Activated CD4-positive, alpha-beta T cell treated with anti-CD3 and anti-CD28 coated beads, Interleukin-2, amount 50 U/mL, for 1 hour (primary cell): ENCODE measurements around the gene MAPK12.
"Not testable (repeated sequence)": the region's sequence is repeated elsewhere in the genome, so short reads cannot be mapped to it uniquely, and the experiment has no call there.

Experiments
- DNase-seq: peaks from one replicate; pipeline ENCODE4 v3.0.0-alpha.2; 2020

The MAPK12 gene

DNA sequence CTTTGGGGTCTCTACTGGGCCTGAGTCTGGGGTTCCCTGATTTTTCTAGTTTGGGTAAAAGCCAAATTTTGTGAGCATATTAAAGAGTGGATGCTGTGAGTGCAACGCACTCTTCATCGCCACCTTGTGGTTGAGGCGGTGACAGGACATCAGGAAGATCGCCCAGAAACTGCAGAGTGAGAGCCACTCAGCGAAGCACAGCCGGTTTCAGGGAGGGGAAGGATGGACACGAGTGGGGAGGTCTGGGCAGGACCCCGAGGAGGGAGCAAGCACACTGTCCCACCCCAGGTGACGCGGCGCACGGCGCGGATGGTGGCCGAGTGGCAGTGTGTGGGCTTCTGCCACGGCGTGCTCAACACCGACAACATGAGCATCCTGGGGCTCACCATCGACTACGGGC lies 51.6 kb downstream of the MAPK12 start:
- peak; percentile 76 for DNase-seq

DNA sequence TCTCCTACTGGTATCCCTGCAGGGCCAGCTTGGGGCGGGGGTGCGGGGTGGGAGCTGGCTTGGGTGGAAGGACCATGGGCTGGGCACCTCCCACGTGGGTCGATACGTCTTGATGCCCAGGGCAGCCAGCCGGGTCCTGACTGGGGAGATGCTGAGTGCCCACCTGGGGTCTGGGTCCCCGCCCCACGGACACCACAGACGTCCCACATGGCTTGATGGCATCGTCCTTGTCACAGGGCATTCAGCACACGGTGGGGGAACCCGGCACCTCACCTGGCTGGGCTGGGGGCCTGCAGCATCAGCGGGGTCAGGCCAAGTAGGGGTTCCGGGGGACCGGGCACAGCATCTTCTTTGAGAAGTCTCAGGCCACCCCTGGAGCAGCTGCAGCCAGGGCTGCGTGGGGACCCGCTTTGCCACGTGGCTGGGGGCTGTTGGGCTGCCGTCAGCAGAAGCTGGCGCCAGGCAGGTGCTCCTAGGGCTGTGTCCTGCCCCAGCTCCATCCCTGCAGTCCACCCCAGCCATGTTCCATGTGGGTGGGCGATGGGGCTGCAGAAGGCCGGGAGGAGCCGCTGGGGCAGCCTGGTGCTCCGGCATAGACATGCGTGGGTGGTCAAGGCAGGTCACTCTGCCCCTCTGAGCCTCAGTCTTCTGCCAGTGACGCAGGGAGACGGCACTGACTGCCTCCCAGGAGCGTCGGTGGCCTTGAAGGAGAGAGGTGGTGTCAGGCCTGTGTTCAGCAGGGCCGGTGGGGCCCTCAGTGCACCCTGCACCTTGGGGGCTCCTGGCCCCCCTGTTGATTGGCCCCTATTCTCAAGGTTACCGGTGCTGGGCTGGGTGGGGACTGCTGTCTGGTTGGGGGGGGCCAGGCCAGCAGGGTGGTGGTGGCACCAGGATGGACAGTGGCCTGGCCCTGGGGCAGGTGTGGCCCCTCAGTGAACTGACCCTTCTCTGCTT lies 52.3 kb downstream of the MAPK12 start:
- no peak for DNase-seq

DNA sequence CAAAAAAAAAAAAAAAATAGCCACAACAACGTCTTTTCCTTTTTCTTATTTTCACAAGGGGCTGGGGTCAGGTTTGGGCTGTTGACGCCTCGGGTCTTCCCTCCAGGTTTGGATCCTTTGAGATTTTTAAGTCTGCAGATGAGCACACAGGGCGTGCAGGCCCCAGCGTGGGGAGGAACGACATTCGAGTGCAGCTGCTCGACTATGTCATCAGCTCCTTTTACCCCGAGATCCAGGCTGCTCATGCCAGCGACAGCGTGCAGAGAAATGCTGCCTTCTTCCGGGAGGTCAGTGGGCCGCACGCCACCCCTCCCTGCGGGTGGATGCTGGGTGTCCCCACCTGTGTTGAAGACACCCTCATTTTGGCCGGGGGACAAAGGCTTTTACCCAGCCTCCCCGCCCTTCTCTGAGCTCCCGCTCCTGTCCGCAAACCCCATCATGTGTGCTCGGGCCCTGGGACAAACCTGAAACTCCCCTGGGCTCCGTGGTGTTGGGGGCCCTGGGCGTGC lies 53.0 kb downstream of the MAPK12 start:
- DNase-seq = no peak

DNA sequence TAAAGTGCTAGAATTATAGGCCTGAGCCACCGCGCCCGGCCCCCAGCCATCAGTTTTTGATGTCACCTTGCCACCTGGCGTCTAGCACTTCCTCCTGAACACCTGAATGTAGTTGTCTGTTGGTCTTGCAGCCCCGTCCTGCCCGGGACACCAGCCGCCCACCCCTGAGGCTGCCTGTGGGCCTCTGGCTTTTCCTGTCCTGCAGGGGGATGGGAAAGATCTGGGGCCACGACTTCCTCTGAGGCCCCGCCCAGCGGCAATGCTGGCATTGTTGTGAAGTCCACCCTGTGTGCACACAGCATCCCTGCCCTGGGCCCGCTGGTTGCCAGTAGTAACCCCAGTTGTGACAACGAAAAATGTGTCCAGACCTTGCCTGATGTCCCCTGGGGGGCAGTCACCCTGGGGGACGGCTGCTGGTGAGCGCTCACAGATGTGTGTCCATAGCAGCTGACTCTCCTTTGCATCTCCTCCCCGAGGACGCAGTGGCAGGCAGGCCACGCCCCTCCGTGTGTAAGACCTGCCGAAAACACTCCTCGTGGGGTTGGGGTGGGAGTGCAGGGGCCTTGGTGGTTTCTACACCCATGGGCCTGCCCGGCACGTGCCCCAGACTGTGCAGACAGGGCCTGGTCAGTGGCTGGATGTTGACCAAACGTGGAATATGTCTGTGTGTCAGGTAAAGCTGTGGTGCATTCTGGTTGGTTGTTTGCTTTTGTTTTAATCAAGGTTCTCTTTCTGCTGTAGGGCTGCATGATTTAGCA lies 53.9 kb downstream of the MAPK12 start:
- DNase-seq = no peak

DNA sequence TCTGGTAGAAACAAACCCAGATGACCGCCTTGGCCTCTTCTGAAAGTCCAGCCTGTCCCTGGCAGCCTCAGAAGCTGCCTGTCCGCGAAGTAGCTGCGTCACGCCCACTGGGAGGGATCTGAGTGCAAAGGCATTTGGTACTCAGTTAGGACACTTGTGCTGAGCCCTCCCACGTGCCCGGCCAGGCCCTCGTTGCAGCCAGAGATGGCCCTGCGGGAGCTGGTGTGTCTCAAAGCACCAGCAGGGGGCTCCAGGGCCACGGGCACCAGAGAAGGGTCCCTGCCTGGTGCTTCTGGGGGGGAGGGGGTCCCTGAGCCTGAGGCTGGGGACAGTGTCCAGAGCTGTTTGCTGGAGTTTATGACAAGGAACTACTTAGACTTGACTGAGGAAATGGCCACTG lies 54.9 kb downstream of the MAPK12 start:
- no peak for DNase-seq

DNA sequence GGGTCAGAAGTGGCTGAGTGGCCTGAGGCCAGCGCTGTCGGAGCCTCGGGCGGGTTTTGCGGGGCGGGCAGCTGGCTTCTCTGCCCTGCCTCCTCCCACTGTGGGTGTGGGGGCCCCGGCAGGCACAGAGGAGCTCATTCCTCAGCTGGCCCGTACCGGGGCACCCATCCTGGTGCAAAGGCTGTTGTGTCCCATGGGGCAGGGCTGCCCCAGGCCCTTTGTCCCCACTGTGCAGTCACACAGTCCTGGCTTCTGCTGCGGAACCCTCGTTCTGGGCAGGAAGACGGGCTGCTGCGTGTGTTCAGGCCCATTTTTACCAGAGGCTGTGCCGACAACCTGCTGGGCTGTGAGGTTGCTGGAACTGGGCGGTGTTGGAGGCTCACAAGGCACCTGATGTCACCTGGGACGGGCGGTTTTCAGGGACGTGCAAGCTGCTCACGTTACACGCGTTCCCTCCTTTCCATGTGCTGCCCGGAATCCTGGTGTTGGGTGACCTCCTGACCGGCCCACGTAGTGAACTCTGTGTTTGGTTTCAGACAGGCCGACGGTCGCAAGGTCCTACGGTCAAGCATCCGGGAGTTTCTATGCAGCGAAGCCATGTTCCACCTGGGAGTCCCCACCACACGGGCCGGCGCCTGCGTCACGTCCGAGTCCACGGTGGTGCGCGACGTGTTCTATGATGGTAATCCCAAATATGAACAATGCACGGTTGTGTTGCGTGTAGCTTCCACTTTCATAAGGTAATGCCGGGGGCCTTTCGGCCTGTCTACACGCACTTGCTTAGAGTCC lies 55.5 kb downstream of the MAPK12 start:
- DNase-seq = no peak

DNA sequence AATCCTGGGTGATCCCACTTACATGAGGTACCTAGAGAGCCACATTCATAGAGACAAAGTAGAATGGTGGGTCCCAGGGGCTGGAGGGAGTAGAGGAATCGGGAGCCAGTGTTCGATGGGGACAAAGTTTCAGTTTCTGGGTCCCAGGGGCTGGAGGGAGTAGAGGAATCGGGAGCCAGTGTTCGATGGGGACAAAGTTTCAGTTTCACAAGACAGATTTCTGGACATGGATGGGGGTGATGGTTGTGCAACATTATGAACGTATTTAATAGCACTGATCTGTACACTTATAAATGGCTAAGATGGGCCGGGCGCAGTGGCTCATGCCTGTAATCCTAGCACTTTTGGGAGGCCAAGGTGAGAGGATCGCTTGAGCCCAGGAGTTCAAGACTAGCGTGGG lies 56.5 kb downstream of the MAPK12 start:
- not testable (repeated sequence) for DNase-seq

DNA sequence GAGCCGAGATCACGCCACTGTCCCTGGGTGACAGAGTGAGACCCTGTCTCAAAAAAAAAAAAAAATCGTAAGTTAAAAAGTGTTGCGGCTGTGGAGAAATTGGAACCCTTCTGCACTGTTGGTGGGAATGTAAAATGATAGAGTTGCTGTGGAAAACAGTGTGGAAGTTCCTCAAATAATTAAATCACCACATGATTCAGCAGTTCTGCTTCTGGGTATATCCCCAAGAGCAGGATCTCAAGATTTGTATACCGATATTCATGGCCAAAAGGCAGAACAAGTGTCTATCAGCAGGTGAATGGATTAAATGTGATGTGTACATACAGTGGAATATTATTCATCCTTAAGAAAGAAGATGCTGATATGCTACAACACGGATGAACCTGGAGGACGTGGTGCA lies 56.9 kb downstream of the MAPK12 start:
- DNase-seq = no peak

DNA sequence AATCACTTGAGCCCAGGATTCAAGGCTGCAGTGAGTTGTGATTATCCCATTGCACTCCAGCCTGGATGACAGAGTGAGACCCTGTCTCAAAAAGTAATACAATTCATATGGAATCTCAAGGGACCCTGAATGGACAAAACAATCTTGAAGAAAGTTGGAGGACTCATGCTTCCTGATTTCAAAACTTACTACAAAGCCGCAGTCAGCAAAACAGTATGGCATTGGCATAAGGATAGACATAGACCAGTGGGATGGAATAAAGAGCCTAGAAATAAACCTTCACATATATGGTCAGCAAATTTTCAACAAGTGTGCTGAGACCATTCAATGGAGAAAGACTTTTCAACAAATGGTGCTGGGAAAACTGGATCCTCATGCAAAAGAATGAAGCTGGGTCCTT lies 58.2 kb downstream of the MAPK12 start:
- no peak for DNase-seq
